HG03045 (cell line): ENCODE measurements around the gene CIDEC.
"Not testable (repeated sequence)": the region's sequence is repeated elsewhere in the genome, so short reads cannot be mapped to it uniquely, and the experiment has no call there.

Experiments used
- ATAC-seq: cut with Tn5 transposase; IDR thresholded peaks from one replicate; pipeline ENCODE4 v1.9.1; 2021; ENCODE audit warnings: mild to moderate bottlenecking, moderate library complexity; ENCODE audit not compliant: unreplicated experiment

Gene CIDEC

GRCh38 chr3:9881441-9881840 lies 1.4 kb upstream of the CIDEC start:
- no peak for ATAC-seq

GRCh38 chr3:9878700-9879099 lies 1.4 kb downstream of the CIDEC start:
- no peak for ATAC-seq

- ATAC-seq = no peak
Measured at GRCh38 chr3:9876991-9877390, 3.1 kb downstream of the CIDEC start.

GRCh38 chr3:9876255-9876654 lies 3.8 kb downstream of the CIDEC start:
- not testable (repeated sequence) for ATAC-seq

- ATAC-seq = no peak
Measured at GRCh38 chr3:9875448-9875847, 4.6 kb downstream of the CIDEC start.

- ATAC-seq = not testable (repeated sequence)
Measured at GRCh38 chr3:9872067-9872466, 8.0 kb downstream of the CIDEC start.

GRCh38 chr3:9870978-9871377 lies 9.1 kb downstream of the CIDEC start:
- ATAC-seq = no peak

- ATAC-seq = no peak
Measured at GRCh38 chr3:9869955-9870354, 10.1 kb downstream of the CIDEC start.

- no peak for ATAC-seq
Measured at GRCh38 chr3:9867106-9867505, 12.9 kb downstream of the CIDEC start.

GRCh38 chr3:9866639-9867038 lies 13.4 kb downstream of the CIDEC start:
- no peak for ATAC-seq

GRCh38 chr3:9865125-9865637 lies 14.9 kb downstream of the CIDEC start:
- ATAC-seq = not testable (repeated sequence)

- no peak for ATAC-seq
Measured at GRCh38 chr3:9864200-9864927, 15.7 kb downstream of the CIDEC start.

- no peak for ATAC-seq
Measured at GRCh38 chr3:9863058-9863772, 16.8 kb downstream of the CIDEC start.

GRCh38 chr3:9862391-9863057 lies 17.5 kb downstream of the CIDEC start:
- ATAC-seq = no peak

GRCh38 chr3:9861626-9862130 lies 18.4 kb downstream of the CIDEC start:
- no peak for ATAC-seq

- ATAC-seq = no peak
Measured at GRCh38 chr3:9861201-9861600, 18.9 kb downstream of the CIDEC start.

GRCh38 chr3:9859530-9860025 lies 20.5 kb downstream of the CIDEC start:
- no peak for ATAC-seq

- no peak for ATAC-seq
Measured at GRCh38 chr3:9855594-9855993, 24.5 kb downstream of the CIDEC start.

GRCh38 chr3:9854291-9854940 lies 25.6 kb downstream of the CIDEC start:
- ATAC-seq = not testable (repeated sequence)

- ATAC-seq = no peak
Measured at GRCh38 chr3:9852528-9852927, 27.5 kb downstream of the CIDEC start.

- not testable (repeated sequence) for ATAC-seq
Measured at GRCh38 chr3:9851926-9852325, 28.1 kb downstream of the CIDEC start.
